Activated T-cell treated with anti-CD3 and anti-CD28 coated beads, Interleukin-2, amount 50 U/mL, for 24 hours (primary cell): ENCODE results near the gene FYCO1.
"Not testable (repeated sequence)": the region's sequence is repeated elsewhere in the genome, so short reads cannot be mapped to it uniquely, and the experiment has no call there.

Experiments
- DNase-seq: peaks from one replicate; pipeline ENCODE4 v3.0.0-alpha.2; 2020
- H3K27ac Mint-ChIP-seq: 2 replicates; pipeline ENCODE4 v1.8.0; 2020; ENCODE audit warnings: mild to moderate bottlenecking, mixed read lengths
- H3K27me3 Mint-ChIP-seq: 2 replicates; pipeline ENCODE4 v1.8.0; 2020; ENCODE audit warnings: mixed read lengths
- H3K36me3 Mint-ChIP-seq: 2 replicates; pipeline ENCODE4 v1.8.0; 2020; ENCODE audit warnings: low read depth, mixed read lengths
- H3K4me1 Mint-ChIP-seq: 2 replicates; pipeline ENCODE4 v1.8.0; 2020; ENCODE audit warnings: low read depth, mixed read lengths
- H3K4me3 Mint-ChIP-seq: 2 replicates; pipeline ENCODE4 v1.8.0; 2020; ENCODE audit warnings: mild to moderate bottlenecking, moderate library complexity, mixed read lengths
- H3K9me3 Mint-ChIP-seq: 2 replicates; pipeline ENCODE4 v1.8.0; 2020; ENCODE audit warnings: mixed read lengths

The FYCO1 gene

DNA sequence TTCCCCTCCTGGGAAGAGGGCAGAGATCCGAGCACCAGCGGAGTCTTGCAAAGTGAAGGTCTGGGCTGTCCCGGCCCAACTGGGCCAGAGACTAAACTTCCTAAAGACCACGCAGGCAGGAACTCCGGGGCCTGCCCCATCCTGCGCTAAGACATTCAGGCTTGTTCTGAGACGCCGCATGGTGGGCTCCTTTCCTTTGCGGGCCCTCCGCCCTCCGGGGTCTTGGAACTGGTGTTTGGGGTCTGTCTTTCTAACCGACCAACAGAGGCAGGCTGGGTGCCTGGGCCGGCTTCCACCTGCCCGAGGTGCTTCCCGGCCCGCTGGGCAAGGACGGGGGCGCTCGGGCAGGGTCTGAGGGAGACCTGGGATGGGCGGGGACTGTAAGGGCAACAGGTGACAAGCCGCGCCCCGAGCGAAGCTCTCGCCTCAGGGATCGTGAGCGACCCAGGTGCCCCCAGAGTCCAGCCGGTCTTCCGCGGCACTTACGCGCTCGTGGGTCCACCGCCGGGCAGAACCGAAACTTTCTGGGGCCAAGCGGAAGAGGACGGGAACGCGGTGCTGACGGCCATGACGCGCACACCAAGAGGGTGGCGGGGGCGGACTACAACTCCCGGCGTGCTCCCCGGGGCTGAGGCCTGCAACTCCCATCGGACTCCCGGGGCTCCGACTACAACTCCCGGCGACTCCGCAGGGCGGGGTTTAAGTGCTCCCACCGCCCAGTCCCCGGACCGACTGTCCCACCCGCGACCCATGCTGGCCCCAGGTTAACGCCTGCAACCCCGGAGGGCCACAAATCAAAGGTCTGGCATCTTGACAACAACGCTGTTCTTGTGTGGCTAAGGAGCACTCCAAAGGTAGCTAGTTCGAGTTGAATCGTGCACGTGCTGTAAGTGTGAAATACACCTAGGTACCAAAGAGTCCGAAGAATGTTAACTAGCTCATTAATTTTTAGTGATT, at the start of gene FYCO1:
FYCO1 (minus strand) TSS at position 589 of the 957 bp plus-strand sequence. CDS start 10,914 bp downstream, outside the sequence.
- H3K4me1 Mint-ChIP-seq, result peaks cover 47% of the 10 kb centered on the region
- no peaks in the 10 kb centered on the region for H3K27me3 Mint-ChIP-seq
- peak within 1 kb of the TSS; percentile 86 for H3K4me3 Mint-ChIP-seq
- H3K36me3 Mint-ChIP-seq, result peaks cover 22% of the 10 kb centered on the region
- peak; percentile 92 for DNase-seq
- H3K9me3 Mint-ChIP-seq, result peaks cover 3% of the 10 kb centered on the region
- peak within 1 kb of the TSS; percentile 94 for H3K27ac Mint-ChIP-seq

- Mint-ChIP-seq H3K4me3 (no peak overlapping the region), H3K27me3 (peaks cover 2% of the 10 kb centered on the region), H3K27ac (no peak overlapping the region), H3K9me3 (peaks cover 2% of the 10 kb centered on the region), H3K4me1 (no peaks in the 10 kb centered on the region), H3K36me3 (no peaks in the 10 kb centered on the region)
- DNase-seq, result no peak
These were observed 43.3 kb upstream of the FYCO1 start for GRCh38 chr3:46038916-46039315.

- not testable (repeated sequence) for H3K27me3 Mint-ChIP-seq, H3K9me3 Mint-ChIP-seq, H3K27ac Mint-ChIP-seq, H3K4me1 Mint-ChIP-seq, H3K36me3 Mint-ChIP-seq, H3K4me3 Mint-ChIP-seq, DNase-seq
These were observed 42.4 kb upstream of the FYCO1 start for GRCh38 chr3:46038071-46038470.

DNA sequence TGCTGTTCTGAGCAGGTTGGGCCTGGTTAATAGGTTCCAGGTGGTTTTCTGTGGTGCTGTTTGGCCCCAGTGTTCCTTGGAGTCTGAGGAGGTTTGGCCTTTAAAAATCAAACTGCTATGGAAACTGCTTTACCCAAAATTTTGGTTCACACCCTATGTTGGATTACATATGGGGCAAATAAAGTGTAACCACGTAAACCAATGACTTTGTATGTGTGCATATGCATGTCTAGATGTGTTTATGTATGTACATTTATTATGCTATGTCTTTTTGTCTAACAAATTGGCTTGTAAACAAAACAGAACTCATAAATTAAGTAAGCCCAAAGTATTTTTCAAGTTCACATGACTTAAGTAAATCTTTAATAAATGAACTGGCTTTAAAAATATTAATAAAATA, 40.6 kb upstream of the FYCO1 start:
- Mint-ChIP-seq H3K4me3 (no peak overlapping the region), H3K27ac (no peak overlapping the region), H3K4me1 (no peaks in the 10 kb centered on the region), H3K9me3 (peaks cover 2% of the 10 kb centered on the region), H3K36me3 (no peaks in the 10 kb centered on the region), H3K27me3 (peaks cover 2% of the 10 kb centered on the region)
- no peak for DNase-seq

GRCh38 chr3:46031747-46032146, 36.1 kb upstream of the FYCO1 start:
- peaks cover 6% of the 10 kb centered on the region for H3K9me3 Mint-ChIP-seq
- no peaks in the 10 kb centered on the region for H3K27me3 Mint-ChIP-seq
- H3K36me3 Mint-ChIP-seq, result no peaks in the 10 kb centered on the region
- no peak for DNase-seq
- no peaks in the 10 kb centered on the region for H3K4me1 Mint-ChIP-seq
- H3K27ac Mint-ChIP-seq, result no peak overlapping the region
- H3K4me3 Mint-ChIP-seq, result no peak overlapping the region

DNA sequence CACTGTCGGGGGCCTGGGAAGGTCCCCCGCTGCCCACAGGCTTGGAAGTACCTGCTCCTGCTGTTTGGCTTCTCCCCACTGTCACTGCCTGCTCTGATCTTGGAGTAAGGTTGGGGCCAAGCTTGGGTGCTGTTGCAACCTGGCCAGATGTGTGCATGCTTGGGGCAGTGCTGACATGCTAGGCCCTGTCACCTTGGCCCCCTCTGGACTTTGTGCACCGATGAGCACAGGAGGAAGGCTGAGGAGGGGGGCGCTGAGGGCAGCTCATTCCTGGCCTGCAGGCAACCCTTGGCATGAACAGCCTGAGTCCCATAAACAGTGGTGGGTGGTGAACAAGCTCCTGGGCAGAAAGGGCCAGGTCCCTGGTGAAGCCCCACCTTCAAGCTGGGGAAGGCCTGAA, 35.6 kb upstream of the FYCO1 start:
- Mint-ChIP-seq H3K4me1 (no peaks in the 10 kb centered on the region), H3K36me3 (no peaks in the 10 kb centered on the region), H3K27ac (no peak overlapping the region), H3K4me3 (no peak overlapping the region), H3K27me3 (no peaks in the 10 kb centered on the region), H3K9me3 (peaks cover 6% of the 10 kb centered on the region)
- no peak for DNase-seq

DNA sequence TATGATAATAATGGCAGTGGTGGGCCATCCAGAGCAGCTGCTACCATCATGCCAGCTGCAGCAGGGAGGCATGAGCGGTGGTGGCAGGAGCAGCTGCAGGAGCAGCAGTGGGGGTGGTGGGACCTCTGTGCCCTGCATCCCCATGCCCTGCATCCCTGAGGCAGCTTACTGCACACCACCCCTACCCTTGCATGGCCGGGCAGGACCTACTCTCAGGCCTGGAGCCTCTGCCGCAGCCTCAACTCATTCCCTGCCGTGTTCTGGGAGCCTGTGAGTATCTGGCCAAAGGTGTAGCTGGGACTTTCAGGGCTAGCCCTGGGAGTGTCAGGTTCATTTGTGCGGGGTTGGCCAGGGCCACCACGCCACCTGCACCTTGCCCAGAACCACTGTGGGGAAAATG, 35.0 kb upstream of the FYCO1 start:
- no peaks in the 10 kb centered on the region for H3K27me3 Mint-ChIP-seq
- H3K9me3 Mint-ChIP-seq, result peaks cover 6% of the 10 kb centered on the region
- DNase-seq, result no peak
- no peaks in the 10 kb centered on the region for H3K4me1 Mint-ChIP-seq
- H3K27ac Mint-ChIP-seq, result no peak overlapping the region
- H3K36me3 Mint-ChIP-seq, result no peaks in the 10 kb centered on the region
- no peak overlapping the region for H3K4me3 Mint-ChIP-seq

- no peak for DNase-seq
- H3K4me3 Mint-ChIP-seq, result no peak overlapping the region
- H3K27ac Mint-ChIP-seq, result no peak overlapping the region
- peaks cover 6% of the 10 kb centered on the region for H3K9me3 Mint-ChIP-seq
- H3K4me1 Mint-ChIP-seq, result no peaks in the 10 kb centered on the region
- H3K36me3 Mint-ChIP-seq, result no peaks in the 10 kb centered on the region
- H3K27me3 Mint-ChIP-seq, result no peaks in the 10 kb centered on the region
These were observed 34.4 kb upstream of the FYCO1 start for GRCh38 chr3:46029953-46030543.

DNA sequence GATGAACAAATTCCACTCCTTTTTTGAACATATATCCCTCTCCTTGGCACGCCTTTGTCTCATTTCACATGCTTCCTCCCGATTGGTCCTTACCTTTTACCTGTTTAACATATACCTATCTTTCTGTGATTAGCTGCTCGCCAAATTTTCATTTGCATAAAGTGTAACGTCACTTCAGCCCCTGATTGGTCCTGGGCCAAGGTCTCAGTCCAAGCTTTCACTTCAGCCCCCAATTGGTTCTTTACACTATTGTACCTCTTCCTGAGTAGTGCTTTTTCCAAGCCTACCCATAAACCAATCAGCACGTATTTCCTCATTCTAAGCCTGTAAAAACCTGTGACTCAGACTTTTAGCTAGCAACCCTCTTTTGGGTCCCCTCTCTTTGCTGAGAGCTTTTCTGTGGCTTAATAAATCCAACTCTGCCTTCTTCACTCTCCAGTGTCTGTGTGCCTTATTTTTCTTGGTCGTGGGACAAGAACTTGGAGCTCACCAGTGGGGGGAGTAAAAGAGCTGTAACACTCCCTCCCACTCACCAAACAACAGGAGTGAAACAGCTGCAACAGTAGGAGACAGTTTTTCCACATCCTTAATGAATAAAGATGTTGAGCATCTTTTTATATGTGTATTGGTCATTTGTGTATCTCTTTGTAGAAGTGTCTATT, 32.2 kb upstream of the FYCO1 start:
- Mint-ChIP-seq H3K9me3 (peaks cover 6% of the 10 kb centered on the region), H3K36me3 (no peaks in the 10 kb centered on the region), H3K4me1 (no peaks in the 10 kb centered on the region), H3K27ac (no peak overlapping the region), H3K4me3 (no peak overlapping the region), H3K27me3 (no peaks in the 10 kb centered on the region)
- no peak for DNase-seq

GRCh38 chr3:46027021-46027705, 31.5 kb upstream of the FYCO1 start, which contains the start of gene XCR1:
TSS of gene XCR1 (minus strand) at chr3:46027483. CDS start at chr3:46021947, 5,536 bp downstream.
- no peak within 1 kb of the TSS for H3K27ac Mint-ChIP-seq
- H3K4me1 Mint-ChIP-seq, result no peaks in the 10 kb centered on the region
- no peak for DNase-seq
- no peaks in the 10 kb centered on the region for H3K27me3 Mint-ChIP-seq
- H3K4me3 Mint-ChIP-seq, result no peak within 1 kb of the TSS
- peaks cover 6% of the 10 kb centered on the region for H3K9me3 Mint-ChIP-seq
- H3K36me3 Mint-ChIP-seq, result no peaks in the 10 kb centered on the region

GRCh38 chr3:46025139-46025538, 29.5 kb upstream of the FYCO1 start:
- H3K27me3 Mint-ChIP-seq, result peaks cover 11% of the 10 kb centered on the region
- H3K27ac Mint-ChIP-seq, result no peak overlapping the region
- no peak for DNase-seq
- no peaks in the 10 kb centered on the region for H3K36me3 Mint-ChIP-seq
- no peak overlapping the region for H3K4me3 Mint-ChIP-seq
- H3K4me1 Mint-ChIP-seq, result peaks cover 4% of the 10 kb centered on the region
- peaks cover 6% of the 10 kb centered on the region for H3K9me3 Mint-ChIP-seq

GRCh38 chr3:46024131-46024530, 28.5 kb upstream of the FYCO1 start:
- H3K4me1 Mint-ChIP-seq, result peaks cover 14% of the 10 kb centered on the region
- peaks cover 6% of the 10 kb centered on the region for H3K9me3 Mint-ChIP-seq
- H3K27me3 Mint-ChIP-seq, result peaks cover 11% of the 10 kb centered on the region
- no peaks in the 10 kb centered on the region for H3K36me3 Mint-ChIP-seq
- no peak for DNase-seq
- no peak overlapping the region for H3K27ac Mint-ChIP-seq
- H3K4me3 Mint-ChIP-seq, result no peak overlapping the region

- Mint-ChIP-seq H3K36me3 (no peaks in the 10 kb centered on the region), H3K9me3 (peaks cover 6% of the 10 kb centered on the region), H3K27ac (no peak overlapping the region), H3K27me3 (peaks cover 11% of the 10 kb centered on the region), H3K4me3 (no peak overlapping the region), H3K4me1 (peaks cover 21% of the 10 kb centered on the region)
- DNase-seq, result no peak
These were observed 27.5 kb upstream of the FYCO1 start for GRCh38 chr3:46022909-46023785.
